GM12892 (cell line): ENCODE data around the gene FLT1.

Source experiments
- DNase-seq: peaks from one replicate; pipeline ENCODE4 v3.0.0; 2011; ENCODE audit not compliant: insufficient read length
- FAIRE-seq: peaks from 2 replicates; lab custom pipeline; 2011; peaks lifted over from hg19 to GRCh38; lab: Jason Lieb, UNC
- POLR2A ChIP-seq: IDR thresholded peaks from 2 replicates; pipeline ENCODE4 v1.6.1; 2011; ENCODE audit warnings: low read depth, low read length, control low read depth
- POLR2AphosphoS5 ChIP-seq: IDR thresholded peaks from 2 replicates; pipeline ENCODE4 v1.6.1; 2011; ENCODE audit warnings: low read depth, low read length, control low read depth
- TAF1 ChIP-seq: IDR thresholded peaks from 2 replicates; pipeline ENCODE4 v1.6.1; 2011; ENCODE audit warnings: low read depth, mild to moderate bottlenecking, control low read depth, low read length, borderline replicate concordance

The FLT1 gene

DNA sequence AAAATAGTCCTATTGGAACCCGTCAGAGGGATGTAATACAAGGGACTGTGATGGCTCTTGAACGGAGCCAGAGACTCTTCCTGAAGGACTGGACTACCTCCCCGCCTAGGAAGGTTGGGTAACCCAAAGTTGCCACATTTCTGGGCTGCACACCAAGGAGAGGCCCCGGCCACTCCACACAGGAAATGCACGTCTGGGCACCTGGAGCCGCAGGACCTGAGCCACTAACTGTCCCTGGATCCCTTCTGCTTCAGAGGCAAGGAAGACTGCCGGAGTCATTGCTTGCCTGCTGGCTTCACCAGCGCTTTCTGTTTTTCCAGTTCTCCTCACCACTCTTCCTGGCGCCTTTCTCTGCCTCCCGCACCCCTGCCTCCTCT, 1.2 kb upstream of the FLT1 start:
- DNase-seq, result no peak
- no peak for FAIRE-seq
- TF ChIP-seq TAF1 (no peak), POLR2AphosphoS5 (no peak), POLR2A (no peak)

GRCh38 chr13:28495538-28496187, 735 bp upstream of the FLT1 start:
- DNase-seq, result no peak
- FAIRE-seq, result no peak
- no peak for TF ChIP-seq TAF1
- no peak for TF ChIP-seq POLR2AphosphoS5
- no peak for TF ChIP-seq POLR2A

DNA sequence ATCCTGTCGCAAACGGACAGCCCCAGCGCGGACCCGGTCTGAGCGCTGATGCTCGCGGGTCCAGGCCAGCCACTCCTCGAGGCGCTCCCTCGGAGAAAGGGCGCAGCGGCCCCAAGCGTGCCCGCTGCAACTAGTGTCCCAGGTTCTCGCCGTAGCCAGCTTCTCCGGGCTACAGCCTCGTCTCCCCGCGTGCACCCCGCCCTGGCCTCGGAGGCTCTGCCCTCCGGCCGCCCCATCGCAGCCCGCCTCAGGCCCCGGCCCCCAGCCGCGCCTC, 487 bp downstream of the FLT1 start:
- DNase-seq, result no peak
- no peak for FAIRE-seq
- TF ChIP-seq POLR2A (no peak), TAF1 (no peak), POLR2AphosphoS5 (no peak)

- FAIRE-seq, result no peak
- no peak for TF ChIP-seq TAF1
- no peak for TF ChIP-seq POLR2AphosphoS5
- TF ChIP-seq POLR2A, result no peak
These were observed 1.0 kb downstream of the FLT1 start for GRCh38 chr13:28493740-28494503.

GRCh38 chr13:28492569-28493367, 2.2 kb downstream of the FLT1 start:
- DNase-seq, result no peak
- TF ChIP-seq POLR2AphosphoS5, result no peak
- no peak for FAIRE-seq

More at GRCh38 chr13:28493740-28494503, 1.0 kb downstream of the FLT1 start:
- DNase-seq, result peak; percentile 18

DNA sequence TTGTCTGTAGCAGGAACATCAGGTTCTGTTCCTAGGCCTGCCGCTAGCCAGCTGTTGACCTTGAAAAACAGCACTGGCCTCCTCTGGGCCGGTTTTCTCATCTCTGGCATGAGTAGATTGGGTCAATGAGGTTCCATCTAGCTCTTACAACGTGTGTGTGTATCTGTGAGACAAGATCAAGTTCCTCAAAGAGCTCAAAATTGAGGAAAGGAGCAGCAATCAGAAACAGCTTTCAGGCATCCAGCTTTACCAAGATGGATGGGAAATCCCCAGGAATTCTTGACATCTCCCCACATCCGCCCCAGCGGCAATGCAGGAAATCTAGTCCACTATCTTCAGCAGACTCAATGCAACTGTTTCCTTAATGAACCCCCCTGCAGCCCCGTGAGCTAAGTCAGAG, 4.9 kb downstream of the FLT1 start:
- TF ChIP-seq TAF1 (no peak), POLR2A (no peak), POLR2AphosphoS5 (no peak)
- no peak for DNase-seq
- FAIRE-seq, result no peak

- TF ChIP-seq POLR2AphosphoS5 (no peak), TAF1 (no peak), POLR2A (no peak)
- FAIRE-seq, result no peak
- no peak for DNase-seq
These were observed 5.4 kb downstream of the FLT1 start for GRCh38 chr13:28489524-28489931.

DNA sequence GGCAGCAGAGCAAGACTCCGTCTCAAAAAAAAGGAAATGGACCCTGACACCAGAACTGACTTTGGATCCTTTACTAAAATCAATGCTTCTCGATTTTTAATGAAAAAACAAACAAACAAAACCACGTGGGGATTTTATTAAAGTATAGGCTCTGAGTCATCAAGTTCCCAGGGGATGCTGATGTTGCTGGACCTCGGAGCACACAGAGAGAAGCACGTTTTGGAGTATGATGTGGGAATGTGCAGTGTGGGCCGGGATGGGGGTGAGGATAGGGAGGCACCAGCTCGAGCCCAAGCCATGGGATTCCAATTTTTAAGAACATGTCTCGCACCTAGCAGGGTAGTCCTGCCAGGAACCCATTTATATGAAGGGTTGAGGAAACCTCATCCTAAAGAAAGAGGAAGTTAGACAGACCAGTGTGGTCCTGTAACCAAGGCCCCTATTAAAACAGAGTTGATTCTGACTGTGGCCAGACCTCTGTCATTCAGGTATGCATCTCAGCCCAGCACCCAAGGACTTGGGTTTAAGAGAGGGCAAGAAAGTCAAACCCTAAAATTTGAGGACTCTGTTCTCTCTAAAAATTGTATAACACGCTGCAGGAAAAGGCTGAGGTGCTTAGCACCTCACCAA, 6.4 kb downstream of the FLT1 start:
- no peak for DNase-seq
- no peak for FAIRE-seq
- TF ChIP-seq POLR2AphosphoS5 (no peak), POLR2A (no peak), TAF1 (no peak)

- TF ChIP-seq POLR2AphosphoS5 (no peak), POLR2A (no peak), TAF1 (no peak)
- DNase-seq, result no peak
These were observed 8.9 kb downstream of the FLT1 start for GRCh38 chr13:28485996-28486543.

GRCh38 chr13:28485551-28485950, 9.4 kb downstream of the FLT1 start:
- TF ChIP-seq POLR2A (no peak), TAF1 (no peak), POLR2AphosphoS5 (no peak)
- FAIRE-seq, result no peak
- DNase-seq, result no peak

More at GRCh38 chr13:28485996-28486543, 8.9 kb downstream of the FLT1 start:
- FAIRE-seq, result no peak

DNA sequence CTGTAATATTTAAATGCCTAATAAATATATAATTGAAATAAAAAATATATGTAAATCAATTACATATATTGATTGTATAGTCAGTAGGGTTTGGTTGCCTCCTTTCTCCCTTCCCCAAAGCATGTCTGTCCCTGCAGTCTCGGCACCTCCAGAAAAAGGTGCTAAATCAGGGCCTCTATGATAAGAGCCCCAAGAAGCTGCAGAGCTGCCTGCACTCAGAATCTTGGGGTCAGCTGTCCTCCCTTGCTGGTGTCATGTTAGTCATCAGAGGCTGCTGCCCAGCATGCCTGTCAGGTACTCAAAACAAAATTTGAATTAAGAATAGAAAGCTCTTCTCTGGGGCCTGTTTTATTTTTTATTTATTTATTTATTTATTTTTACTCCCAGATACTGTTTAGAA, 9.8 kb downstream of the FLT1 start:
- DNase-seq, result no peak
- no peak for FAIRE-seq
- TF ChIP-seq TAF1, result no peak
- no peak for TF ChIP-seq POLR2AphosphoS5
- no peak for TF ChIP-seq POLR2A
